Activated CD4-positive, alpha-beta T cell treated with anti-CD3 and anti-CD28 coated beads, Interleukin-2, Interleukin-6, amounts not matched to agents 100 ng/mL and 50 ng/mL, durations not matched to agents 16 hours and 8 hours (primary cell): Measurements from ENCODE around the gene RHOT1.
A peak's percentile ranks its signal among the peaks of the same experiment; 100 is the strongest.
"Not testable (repeated sequence)": the region's sequence is repeated elsewhere in the genome, so short reads cannot be mapped to it uniquely, and the experiment has no call there.

Source experiments
- DNase-seq: peaks from one replicate; pipeline ENCODE4 v3.0.0-alpha.2; 2020

Gene RHOT1

DNA sequence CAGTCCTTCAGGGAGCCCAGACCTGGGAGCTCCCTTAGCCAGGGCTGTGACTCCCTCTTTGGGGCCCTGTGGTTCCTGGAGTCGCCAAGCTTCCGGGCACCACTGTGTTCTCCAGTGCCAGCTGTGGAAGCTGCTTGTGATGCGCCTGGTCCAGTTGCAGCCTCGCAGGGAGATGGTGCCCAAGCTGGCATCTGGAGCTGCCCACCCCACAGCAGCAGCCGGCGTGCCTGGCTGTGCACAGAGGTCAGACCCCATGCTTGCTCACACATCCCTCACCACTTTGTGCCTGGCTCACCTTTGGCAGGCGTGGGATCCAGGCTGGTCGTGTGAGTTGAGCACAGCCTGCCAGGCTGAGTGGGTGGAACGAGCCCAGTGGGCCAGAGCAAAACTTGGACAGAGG lies 18.2 kb downstream of the RHOT1 start:
- DNase-seq = no peak

DNA sequence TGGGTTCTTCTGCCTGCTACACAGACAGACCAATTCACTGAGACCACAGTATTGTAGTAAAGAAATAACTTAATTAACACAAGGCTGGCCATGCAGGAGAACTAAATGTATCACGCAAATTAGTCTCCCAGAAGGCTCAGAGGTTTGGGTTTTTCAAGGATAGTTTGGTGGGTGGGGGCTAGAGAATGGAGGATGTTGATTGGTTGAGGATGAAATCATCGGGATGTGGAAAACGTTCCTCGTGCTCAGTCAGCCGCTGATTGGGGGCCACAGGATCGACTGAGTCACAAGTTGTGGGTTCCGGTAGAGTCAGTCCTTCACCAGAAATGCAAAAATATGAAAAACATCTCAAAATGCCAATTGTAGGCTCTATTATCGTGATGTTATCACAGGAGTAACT lies 18.7 kb downstream of the RHOT1 start:
- DNase-seq = no peak

DNA sequence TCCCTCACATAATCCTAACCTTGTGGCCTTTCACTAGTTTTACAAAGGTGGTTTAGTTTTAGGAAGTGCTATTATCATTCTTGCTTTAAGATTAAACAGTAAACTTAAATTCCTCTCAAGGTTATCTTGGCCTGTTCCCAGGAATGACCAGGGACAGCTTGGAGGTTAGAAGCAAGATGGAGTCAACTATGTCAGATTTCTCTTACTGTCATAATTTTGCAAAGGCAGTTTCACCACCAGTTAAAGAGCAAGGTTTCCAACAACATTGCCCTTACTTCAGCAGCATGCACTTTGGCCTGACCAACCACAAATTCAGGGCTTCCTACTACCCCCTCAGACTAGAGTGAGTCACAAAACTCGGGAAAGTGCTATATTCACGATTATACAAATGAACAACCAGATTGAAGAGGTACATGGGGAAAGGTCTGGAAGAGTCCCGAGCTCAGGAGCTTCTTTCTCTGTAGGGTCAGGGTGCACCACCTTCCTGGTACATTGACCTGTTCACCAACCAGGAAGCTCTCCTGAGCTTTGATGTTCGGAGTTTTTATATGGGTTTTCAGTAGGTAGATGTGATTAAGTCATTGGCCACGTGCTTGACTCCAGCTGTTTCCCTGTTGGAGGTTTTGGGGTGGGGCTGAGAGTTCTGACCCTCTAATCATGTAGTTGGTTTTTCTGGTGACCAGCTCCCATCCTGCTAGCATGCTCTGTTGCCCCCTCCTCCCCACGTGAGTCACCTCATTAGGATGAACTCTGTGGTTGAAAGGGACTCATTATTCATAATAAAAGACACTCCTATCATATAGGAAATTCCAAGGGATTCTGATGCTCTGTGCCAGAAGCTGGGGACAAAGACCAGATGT lies 19.4 kb downstream of the RHOT1 start:
- no peak for DNase-seq

DNA sequence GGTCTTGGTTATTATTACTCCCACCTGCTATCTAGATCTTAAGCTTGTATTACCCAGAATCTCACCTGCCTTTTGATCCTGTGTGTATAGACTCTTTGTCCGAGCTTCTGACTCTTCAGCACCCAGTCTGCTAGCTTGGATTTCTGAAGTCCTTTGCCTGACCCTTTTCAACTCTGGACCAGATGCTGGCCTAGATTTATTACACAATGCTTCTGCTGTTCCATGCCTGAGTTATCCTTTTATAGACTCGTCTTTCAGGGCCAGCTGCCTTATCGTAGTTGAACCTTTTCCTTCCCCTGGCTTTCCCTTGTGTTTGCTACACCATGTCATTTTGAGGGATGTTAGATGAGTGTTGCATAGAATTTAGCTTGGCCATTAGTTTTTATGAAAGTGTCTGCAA lies 32.6 kb downstream of the RHOT1 start:
- DNase-seq = no peak

DNA sequence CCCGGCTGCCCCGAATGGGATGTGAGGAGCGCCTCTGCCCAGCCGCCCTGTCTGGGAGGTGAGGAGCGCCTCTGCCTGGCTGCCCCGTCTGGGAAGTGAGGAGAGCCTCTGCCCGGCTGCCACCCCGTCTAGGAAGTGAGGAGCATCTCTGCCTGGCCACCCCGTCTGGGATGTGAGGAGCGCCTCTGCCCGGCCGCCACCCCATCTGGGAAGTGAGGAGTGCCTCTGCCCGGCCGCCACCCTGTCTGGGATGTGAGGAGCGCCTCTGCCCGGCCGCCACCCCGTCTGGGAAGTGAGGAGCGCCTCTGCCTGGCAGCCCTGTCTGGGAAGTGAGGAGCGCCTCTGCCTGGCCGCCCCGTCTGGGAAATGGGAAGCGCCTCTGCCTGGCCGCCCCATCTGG lies 36.4 kb downstream of the RHOT1 start:
- DNase-seq = not testable (repeated sequence)

DNA sequence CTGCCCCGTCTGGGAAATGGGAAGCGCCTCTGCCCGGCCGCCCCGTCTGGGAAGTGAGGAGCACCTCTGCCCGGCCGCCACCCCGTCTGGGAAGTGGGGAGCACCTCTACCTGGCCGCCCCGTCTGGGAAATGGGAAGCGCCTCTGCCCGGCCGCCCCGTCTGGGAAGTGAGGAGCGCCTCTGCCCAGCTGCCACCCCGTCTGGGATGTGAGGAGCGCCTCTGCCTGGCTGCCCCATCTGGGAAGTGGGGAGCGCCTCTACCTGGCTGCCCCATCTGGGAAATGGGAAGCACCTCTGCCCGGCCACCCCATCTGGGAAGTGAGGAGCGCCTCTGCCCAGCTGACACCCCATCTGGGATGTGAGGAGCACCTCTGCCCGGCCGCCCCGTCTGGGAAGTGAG lies 36.8 kb downstream of the RHOT1 start:
- not testable (repeated sequence) for DNase-seq

DNA sequence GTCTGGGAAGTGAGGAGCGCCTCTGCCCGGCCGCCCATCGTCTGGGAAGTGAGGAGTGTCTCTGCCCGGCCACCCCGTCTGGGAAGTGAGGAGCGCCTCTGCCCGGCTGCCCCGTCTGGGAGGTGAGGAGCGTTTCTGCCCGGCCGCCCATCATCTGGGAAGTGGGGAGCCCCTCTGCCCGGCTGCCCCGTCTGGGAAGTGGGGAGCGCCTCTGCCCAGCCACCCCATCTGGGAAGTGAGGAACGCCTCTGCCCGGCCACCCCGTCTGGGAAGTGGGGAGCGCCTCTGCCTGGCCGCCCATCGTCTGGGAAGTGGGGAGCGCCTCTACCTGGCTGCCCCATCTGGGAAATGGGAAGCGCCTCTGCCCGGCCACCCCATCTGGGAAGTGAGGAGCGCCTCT lies 37.2 kb downstream of the RHOT1 start:
- not testable (repeated sequence) for DNase-seq

DNA sequence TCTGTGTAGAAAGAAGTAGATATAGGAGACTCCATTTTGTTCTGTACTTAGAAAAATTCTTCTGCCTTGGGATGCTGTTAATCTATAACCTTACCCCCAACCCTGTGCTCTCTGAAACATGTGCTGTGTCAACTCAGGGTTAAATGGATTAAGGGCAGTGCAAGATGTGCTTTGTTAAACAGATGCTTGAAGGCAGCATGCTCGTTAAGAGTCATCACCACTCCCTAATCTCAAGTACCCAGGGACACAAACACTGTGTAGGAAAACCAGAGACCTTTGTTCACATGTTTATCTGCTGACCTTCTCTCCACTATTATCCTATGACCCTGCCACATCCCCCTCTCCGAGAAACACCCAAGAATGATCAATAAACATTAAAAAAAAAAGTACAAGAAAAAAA lies 38.0 kb downstream of the RHOT1 start:
- not testable (repeated sequence) for DNase-seq

DNA sequence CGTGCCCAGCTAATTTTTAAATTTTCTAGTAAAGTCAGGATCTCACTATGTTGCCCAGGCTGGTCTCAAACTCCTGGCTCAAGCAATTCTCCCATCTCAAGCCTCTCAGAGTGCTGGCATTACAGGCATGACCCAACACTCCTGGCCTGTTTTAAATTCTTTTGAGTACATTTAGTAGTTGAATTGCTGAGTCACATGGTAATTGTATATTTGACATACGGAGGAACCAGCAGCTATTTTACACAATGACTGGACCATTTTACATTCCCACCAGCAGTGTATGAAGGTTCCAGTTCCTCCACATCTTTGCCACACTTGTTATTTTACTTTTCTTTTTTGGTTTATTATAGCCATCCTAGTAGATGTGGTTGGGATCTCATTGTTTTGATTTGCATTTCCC lies 43.6 kb downstream of the RHOT1 start:
- no peak for DNase-seq

DNA sequence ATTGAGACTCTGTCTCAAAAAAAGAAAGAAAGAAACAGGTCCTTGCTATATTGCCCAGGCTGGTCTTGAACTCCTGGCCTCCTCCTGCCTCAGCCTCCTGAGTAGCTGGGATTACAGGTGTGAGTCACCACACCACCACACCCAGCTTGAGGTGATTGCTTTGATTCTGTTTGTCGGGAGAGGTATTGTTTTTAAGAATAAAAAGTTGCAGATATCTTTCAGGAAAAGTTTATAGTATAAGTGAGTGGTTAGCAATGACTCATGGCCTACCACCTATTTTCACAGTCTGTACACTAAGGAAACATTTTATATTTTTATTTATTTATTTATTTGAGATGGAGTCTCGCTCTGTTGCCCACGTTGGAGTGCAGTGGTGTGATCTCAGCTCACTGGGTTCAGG lies 45.0 kb downstream of the RHOT1 start:
- no peak for DNase-seq

DNA sequence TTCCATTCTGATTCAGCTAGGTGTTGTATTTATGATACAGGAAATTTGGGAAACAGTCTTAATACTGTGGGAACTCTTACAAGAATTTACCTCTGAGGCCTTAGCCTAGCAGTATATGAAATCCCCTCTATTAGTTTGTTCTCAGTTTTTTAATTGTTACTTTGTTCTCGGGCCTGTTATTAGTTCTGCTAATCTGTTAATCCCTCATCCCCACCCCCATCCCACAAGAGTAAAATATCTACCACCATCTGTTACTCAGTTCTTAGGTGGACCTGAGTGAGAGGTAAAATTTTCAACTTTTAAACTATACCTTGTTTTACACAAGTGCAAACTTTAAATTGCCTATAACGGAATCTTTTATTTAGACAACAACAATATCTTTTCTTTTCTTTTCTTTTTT lies 47.0 kb downstream of the RHOT1 start:
- DNase-seq = no peak

DNA sequence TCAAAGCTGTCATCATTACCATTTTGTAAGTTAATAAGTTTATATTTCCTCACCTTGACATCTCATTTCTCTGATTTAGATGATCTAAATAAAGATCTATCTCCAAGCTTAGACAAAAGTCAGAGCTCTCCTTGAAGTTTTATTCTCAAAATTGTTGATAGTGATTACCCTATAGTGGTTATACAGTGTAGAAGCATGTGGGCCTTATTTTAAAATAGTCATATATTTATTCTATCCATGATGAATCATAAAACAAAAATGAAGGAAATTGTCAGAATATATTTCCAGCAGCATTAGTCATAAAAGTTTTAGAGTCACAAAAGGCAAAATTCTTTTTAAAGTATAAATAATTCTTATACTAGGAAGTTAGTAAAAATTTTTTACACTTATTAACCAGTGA lies 49.0 kb downstream of the RHOT1 start:
- DNase-seq = no peak

DNA sequence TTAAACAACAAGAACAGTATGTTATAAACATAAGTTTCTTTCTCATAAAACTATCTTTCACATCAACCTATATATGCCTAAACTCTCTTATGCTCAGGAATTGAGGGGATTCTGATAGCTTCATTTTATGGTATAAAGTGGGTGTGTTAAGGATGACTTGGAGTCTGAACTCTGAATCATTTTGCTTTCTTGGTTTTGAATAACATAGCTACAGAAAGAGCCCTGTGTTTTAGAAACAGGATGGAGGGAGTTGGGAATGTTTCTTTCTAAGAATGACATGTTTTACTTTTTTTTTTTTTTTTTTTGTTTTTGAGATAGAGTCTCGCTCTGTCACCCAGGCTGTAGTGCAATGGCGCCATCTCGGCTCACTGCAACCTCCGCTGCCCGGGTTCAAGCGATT lies 50.1 kb downstream of the RHOT1 start:
- no peak for DNase-seq

DNA sequence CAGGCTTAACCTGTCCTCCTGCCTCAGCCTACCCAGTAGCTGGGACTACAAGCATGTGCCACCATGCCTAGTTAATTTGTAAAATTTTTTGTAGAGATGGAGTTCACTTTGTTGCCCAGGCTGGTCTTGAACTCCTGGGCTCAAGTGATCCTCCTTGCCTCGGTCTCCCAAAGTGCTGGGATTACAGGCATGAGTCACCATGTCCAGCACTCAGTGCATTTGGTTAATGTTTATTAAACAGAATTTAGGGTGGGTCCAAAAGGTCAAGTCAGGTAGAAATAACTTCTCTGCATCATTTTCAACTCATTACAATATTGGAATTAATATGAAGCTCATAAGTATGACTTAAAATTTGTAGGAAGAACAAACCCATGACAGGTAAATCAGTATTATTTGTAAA lies 55.7 kb downstream of the RHOT1 start:
- no peak for DNase-seq

DNA sequence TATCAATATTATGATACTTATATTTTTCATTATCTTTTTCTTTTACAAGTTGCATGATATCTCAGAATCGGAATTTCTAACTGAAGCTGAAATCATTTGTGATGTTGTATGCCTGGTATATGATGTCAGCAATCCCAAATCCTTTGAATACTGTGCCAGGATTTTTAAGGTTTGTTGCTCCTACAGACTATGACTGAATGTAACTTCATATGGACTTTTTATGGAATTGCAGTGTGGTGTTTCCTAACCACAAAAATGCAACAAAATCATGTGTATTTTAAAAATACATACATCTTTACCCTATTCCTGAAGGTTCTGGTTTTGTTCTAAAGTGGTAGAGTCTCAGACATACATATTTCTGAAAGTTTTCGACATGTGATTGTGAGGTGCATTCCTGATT lies 64.6 kb downstream of the RHOT1 start:
- DNase-seq = no peak

DNA sequence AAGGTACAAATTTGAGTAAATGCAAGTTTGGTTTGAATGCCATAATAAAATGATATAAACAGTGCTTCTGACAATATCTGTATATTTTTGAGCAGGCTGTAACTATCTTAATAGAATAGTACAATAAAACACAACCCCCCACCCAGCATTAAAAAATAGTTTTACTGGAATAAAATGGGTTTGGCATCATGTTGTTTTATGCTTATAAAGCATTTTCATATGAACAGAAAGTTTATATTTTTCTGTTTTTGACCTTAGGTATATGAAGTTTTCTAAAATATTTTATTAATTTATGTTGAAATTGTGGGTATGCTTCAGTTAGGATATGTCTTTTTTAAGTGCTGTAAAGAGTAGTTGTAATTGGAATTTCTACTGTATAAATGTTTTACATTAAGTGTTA lies 66.1 kb downstream of the RHOT1 start:
- no peak for DNase-seq

DNA sequence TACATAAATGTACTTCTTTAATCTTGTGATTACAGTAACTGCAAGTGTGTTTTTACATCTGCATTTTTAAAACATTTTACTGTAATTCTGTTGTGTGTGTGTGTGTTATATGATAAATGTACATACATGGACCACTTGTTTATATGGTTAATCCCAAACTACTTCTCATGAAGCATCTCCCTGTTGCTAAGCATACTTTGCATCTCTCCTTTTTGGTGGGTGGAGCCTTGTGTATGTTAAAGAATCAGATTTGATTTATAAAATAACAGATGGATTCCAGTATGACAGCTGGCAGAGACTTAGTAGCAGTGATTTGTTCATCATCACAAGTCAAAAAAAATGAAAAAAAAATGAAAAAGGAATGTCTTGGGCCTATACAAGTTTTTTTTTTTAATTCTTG lies 67.3 kb downstream of the RHOT1 start:
- DNase-seq = no peak

DNA sequence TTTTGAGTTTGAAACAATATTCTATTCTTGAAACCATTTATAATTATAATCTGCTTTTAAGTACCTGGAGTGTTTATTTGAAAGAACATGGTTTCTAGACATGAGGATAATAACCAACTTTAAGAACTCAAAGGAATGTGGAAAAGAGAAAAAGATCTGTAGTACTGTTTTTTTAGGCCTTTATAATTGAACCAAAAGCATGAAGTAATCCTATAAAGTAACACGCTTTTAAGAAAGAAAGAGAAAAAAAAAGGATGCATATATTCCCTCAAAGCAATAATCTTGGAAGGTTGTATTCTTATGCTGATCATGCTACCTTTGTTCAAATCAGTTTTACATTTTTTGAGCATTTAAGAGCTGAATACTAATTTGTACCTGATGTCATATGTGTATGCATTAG lies 69.4 kb downstream of the RHOT1 start:
- no peak for DNase-seq

DNA sequence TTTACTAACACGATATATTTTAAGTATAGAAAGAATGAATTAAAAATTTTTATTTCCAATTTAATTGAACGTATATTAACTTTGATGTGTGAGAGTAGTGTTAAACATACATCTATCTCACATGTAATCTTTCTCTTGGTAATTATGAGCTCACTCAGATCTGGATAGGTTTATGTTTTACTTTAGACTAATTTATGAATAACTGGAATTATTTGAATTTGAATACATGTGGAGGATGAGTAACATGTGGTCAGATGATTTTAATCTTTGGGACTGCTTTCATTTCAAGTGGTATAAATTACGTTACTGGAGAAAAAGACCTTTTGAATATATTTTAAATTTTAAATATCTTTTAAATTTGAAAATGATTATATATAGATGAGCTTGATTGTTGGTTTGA lies 73.4 kb downstream of the RHOT1 start:
- no peak for DNase-seq

DNA sequence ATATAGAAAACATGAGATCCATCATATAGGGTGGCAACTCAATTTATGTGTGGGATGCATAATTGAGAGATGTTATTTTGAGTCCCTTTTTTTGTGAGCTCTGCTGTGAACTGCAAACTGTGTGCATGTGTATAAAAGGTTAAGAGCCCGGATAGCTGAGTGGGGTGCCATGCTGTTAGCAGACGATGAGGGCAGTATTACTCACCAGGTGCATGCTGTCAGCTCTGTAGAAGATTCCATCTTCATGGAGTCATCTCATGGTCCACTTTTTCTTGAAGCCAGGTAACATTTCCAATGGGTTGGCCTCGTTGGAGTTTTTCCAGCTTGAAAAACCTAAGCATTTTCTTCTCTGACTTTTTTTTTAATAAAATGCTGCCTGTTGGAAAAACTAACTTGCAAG lies 80.3 kb downstream of the RHOT1 start:
- DNase-seq = no peak

DNA sequence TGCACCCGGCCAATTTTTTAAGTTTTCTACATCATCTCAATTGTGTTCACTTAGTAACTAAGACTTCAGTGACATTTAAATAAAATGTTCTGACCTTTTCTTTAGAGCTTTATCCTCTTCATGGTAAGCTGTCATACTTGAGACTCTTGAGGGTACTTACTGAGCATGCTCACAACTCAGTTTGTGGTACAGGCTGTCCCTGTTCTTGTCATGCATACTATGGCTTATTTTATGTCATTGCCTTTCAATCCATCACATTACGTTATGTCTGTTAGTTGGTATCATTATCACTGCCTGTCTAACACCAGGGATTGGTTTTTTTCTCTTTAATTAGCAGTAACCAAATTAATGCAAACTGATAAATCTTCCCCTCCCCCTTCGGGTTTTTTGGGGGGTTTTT lies 81.4 kb downstream of the RHOT1 start:
- peak; percentile 15 for DNase-seq

DNA sequence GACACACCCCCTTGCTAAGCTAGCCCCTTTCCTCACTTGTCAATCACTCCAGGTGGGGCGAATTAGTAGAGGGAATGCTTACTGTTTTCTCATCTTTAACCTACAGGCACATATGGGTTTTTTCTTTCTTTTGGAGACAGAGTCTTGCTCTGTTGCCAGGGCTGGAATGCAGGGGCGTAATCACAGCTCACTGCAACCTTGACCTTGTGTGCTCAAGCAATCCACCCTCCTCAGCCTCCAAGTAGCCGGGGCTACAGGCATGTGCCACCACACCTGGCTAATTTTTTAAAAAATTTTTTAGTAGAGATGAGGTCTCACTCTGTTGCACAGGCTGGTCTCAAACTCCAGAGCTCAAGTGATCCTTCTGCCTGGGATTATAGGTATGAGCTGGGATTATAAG lies 84.6 kb downstream of the RHOT1 start:
- DNase-seq = no peak

DNA sequence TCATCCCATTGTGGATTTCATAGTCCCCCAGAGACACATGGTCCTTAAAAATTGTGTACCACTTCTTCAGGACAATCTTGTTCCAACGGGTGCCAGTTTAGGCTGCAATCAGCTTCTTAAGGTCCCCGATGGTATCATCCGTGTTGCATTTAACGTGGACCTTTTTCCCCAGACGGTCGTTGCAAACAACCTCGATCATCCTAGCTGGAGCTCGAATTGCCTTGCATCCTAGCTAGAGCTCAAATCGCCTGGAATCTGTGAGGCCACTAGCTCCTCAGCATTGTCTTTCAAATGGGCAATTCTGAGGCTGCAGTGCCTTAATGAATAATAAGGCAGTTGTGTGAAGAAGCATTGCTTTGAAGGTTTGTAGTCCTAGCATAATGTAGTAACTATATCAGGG lies 85.6 kb downstream of the RHOT1 start:
- DNase-seq = no peak

DNA sequence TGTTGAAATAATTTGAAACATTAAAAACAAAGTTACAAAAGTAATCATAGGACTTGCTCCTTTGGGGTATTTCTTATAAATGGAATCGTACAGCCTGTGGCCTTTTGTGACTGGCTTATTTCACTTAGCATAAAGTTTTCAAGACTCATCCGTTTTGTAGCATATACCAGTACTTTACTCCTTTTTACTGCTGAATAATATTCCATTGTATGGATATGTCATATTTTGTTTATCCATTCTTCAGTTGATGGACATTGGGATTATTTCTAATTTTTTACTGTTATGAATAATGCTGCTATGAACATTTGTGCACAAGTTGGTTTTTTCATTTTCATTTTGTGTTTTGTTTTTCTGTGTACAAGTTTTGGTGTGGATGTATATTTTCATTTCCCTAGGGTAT lies 93.3 kb downstream of the RHOT1 start:
- DNase-seq = no peak

DNA sequence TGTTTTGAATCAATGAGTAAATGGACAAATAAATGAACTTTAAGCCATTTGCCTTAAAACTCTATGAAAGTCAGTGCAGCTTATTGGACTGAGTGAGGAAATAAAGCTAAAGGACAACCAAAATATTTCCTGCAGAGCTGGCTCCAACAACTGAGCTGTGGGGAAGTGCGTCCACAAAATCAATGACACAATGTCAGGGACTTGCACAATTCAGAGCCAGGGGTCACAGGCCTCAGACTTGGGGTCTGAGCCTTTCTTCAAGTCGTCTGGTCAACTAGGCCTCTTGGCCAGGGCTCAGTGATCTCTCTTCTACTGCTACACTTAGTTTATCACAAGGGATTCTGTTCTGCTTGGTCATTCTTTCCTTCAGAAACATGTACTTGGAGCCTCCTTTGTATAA lies 97.2 kb downstream of the RHOT1 start:
- DNase-seq = no peak
